HCT116 (cell line): Measurements from ENCODE around the gene DOCK10. TPM values are rescaled to one million over a fixed set of nuclear protein-coding genes. Genes with fewer than 3 reads are reported as not detected.

Source experiments
- ATAC-seq: fragments of 200-7000 bp; cut with Tn5 transposase; 2 replicates; pipeline ENCODE4 v1.9.1; 2020; ENCODE audit warnings: mild to moderate bottlenecking, moderate library complexity
- BruUV-seq: library from RNA; stranded (reverse); fragments of 400-500 nt; replicated peaks from 2 replicates; lab custom pipeline; 2021; lab: Mats Ljungman, UMichigan
- CTCF ChIA-PET: fragments of 300-600 bp; sonication (Branson Sonifier 250); formaldehyde crosslinking; loops from one replicate; lab custom pipeline; 2021; ENCODE audit warnings: antibody characterized with exemption; lab: Charles Lee
- POLR2A ChIA-PET: fragments of 300-600, 350-600 bp; sonication (Branson Sonifier 250); formaldehyde crosslinking; loops from one replicate; lab custom pipeline; 2021; ENCODE audit warnings: antibody characterized with exemption; lab: Charles Lee
- RAD21 ChIA-PET, 2 experiments: fragments of 300-600 bp; sonication (Branson Sonifier 250); formaldehyde crosslinking; loops; one replicate each; lab custom pipeline; 2023; ENCODE audit warnings: low total read pairs in 2 of 2; ENCODE audit not compliant: uncharacterized antibody in 2 of 2, unreplicated experiment in 2 of 2, low non-redundant PET in 1 of 2; lab: Charles Lee
- DNase-seq: peaks from one replicate; pipeline ENCODE4 v3.0.0-alpha.2; 2010; ENCODE audit warnings: low read depth, low spot score
- H2AFZ ChIP-seq: fragments of 200-600 bp; shearing (Covaris generic), sonication (generic); 2 replicates; pipeline ENCODE4 v1.6.1; 2017; ENCODE audit warnings: low read depth, mixed run types, mixed read lengths, antibody characterized with exemption, low read length; ENCODE audit not compliant: poor library complexity, severe bottlenecking
- H3K27ac ChIP-seq: 2 replicates; pipeline ENCODE4 v1.5.1; 2012; ENCODE audit warnings: low read depth, low read length
- H3K27me3 ChIP-seq: fragments of 200-600 bp; sonication (generic); 2 replicates; pipeline ENCODE4 v1.6.1; 2016; ENCODE audit warnings: mixed run types, low read length, mixed read lengths; ENCODE audit not compliant: insufficient read depth
- H3K36me3 ChIP-seq, 2 experiments: fragments of 200-500 bp in 1 of 2; fragments of 200-600 bp in 1 of 2; sonication (Bioruptor generic) in 1 of 2; sonication (generic) in 1 of 2; 2 replicates each; pipeline versions ENCODE4 v1.5.1 to v1.6.1; 2014 to 2016; ENCODE audit warnings: low read length in 2 of 2, inconsistent platforms in 1 of 2, mixed read lengths in 1 of 2, mixed run types in 1 of 2; ENCODE audit not compliant: insufficient read depth in 2 of 2, control insufficient read depth in 1 of 2
- H3K4me1 ChIP-seq, 2 experiments: fragments of 200-600 bp in 1 of 2; sonication (generic) in 1 of 2; 2 replicates each; pipeline versions ENCODE4 v1.5.1 to v1.6.1; 2012 to 2017; ENCODE audit warnings: low read length in 2 of 2, inconsistent platforms in 1 of 2, mild to moderate bottlenecking in 1 of 2, mixed read lengths in 1 of 2, mixed run types in 1 of 2, moderate library complexity in 1 of 2; ENCODE audit not compliant: insufficient read depth in 2 of 2, control insufficient read depth in 1 of 2
- H3K4me2 ChIP-seq: fragments of 200-600 bp; sonication (generic); 2 replicates; pipeline ENCODE4 v1.6.1; 2017; ENCODE audit warnings: mixed run types, low read length, mixed read lengths
- H3K4me3 ChIP-seq, 2 experiments: fragments of 200-600 bp in 1 of 2; sonication (generic) in 1 of 2; replicated peaks in 1 of 2; 2 replicates each; pipeline ENCODE4 v1.5.1; 2011 to 2016; ENCODE audit warnings: low read length in 2 of 2, control low read depth in 1 of 2, low read depth in 1 of 2, mild to moderate bottlenecking in 1 of 2, mixed read lengths in 1 of 2, mixed run types in 1 of 2
- H3K79me2 ChIP-seq: fragments of 200-600 bp; sonication (generic); 2 replicates; pipeline ENCODE4 v1.6.1; 2017; ENCODE audit warnings: mild to moderate bottlenecking, mixed run types, low read length, moderate library complexity, mixed read lengths; ENCODE audit not compliant: insufficient read depth
- H3K9ac ChIP-seq: fragments of 200-600 bp; sonication (generic); 2 replicates; pipeline ENCODE4 v1.6.1; 2016; ENCODE audit warnings: low read length, mixed read lengths
- H3K9me2 ChIP-seq: fragments of 200-600 bp; sonication (generic), shearing (Covaris generic); 2 replicates; pipeline ENCODE4 v1.6.1; 2017; ENCODE audit warnings: mixed run types, mild to moderate bottlenecking, moderate library complexity; ENCODE audit not compliant: insufficient read depth
- H3K9me3 ChIP-seq, 2 experiments: fragments of 200-500 bp in 1 of 2; fragments of 200-600 bp in 1 of 2; sonication (Bioruptor generic) in 1 of 2; sonication (generic) in 1 of 2; 2 replicates each; pipeline ENCODE4 v1.6.1; 2014 to 2017; ENCODE audit warnings: low read length in 2 of 2, mixed read lengths in 2 of 2, inconsistent platforms in 1 of 2, low read depth in 1 of 2, mild to moderate bottlenecking in 1 of 2, mixed run types in 1 of 2, moderate library complexity in 1 of 2; ENCODE audit not compliant: control insufficient read depth in 1 of 2, insufficient read depth in 1 of 2
- H4K20me1 ChIP-seq: fragments of 200-600 bp; sonication (generic), shearing (Covaris generic); 2 replicates; pipeline ENCODE4 v1.6.1; 2017; ENCODE audit warnings: mixed run types, mild to moderate bottlenecking, moderate library complexity; ENCODE audit not compliant: insufficient read depth
- CEBPB ChIP-seq: IDR thresholded peaks from 2 replicates; pipeline ENCODE4 v1.6.1; 2012; ENCODE audit warnings: low read depth
- EZH2 ChIP-seq: fragments of 200-600 bp; sonication (generic); IDR thresholded peaks from 2 replicates; pipeline ENCODE4 v1.6.1; 2017; ENCODE audit warnings: antibody characterized with exemption, mixed run types
- EZH2phosphoT487 ChIP-seq: fragments of 200-600 bp; IDR thresholded peaks from 2 replicates; pipeline ENCODE4 v1.6.1; 2018; ENCODE audit warnings: antibody characterized with exemption, borderline replicate concordance
- RAD21 ChIP-seq: IDR thresholded peaks from 2 replicates; pipeline ENCODE4 v1.6.1; 2012; ENCODE audit warnings: low read depth, mild to moderate bottlenecking
- ZFX ChIP-seq: fragments of 450-650 bp; IDR thresholded peaks from 2 replicates; pipeline ENCODE4 v1.6.1; 2017
- intact Hi-C: fragments of 100-400 bp; cut with micrococcal nuclease; formaldehyde crosslinking; loops from 2 replicates; pipeline ENCODE4 v1.10.0; 2022
- total RNA-seq: library from RNA; stranded (reverse); gene quantifications from one replicate; pipeline ENCODE4 v1.2.1, GENCODE V29; 2021; ENCODE audit not compliant: unreplicated experiment
- TF ChIP-seq, protein P1 (sequence below), 3 experiments: fragments of 200-600 bp in 1 of 3; sonication (generic) in 1 of 3; IDR thresholded peaks in 2 of 3; conservative IDR thresholded peaks in 1 of 3; 2 replicates each; pipeline ENCODE4 v1.5.1; 2012 to 2017; ENCODE audit warnings: low read depth in 2 of 3, low read length in 2 of 3, antibody characterized with exemption in 1 of 3, borderline replicate concordance in 1 of 3, control low read depth in 1 of 3, mild to moderate bottlenecking in 1 of 3, mixed read lengths in 1 of 3, mixed run types in 1 of 3, moderate library complexity in 1 of 3; ENCODE audit not compliant: insufficient read depth in 1 of 3

The DOCK10 gene
- total RNA-seq, 1 experiment from 2014 or later, result 0.54 TPM

DNA sequence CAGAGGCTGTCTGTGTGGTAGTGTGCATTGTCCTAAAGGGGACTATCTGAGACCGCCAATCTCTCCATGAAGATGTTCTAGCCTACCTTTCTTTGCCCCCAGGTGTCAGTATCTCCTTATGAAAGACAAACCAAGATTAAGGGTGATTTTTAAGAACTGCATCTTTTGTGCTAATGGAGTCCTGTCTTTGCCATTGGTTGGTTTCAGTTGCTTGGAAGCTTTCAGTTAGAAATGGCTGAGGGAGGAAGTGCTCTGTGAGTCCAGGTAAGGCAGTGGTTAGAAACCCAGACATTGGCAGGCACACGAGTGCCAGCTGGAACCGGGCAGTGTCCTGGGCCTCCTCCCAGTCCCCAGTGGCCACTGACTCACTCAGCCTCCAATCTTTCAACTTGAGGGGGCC lies 111.3 kb downstream of the DOCK10 start:
- intact Hi-C loops, result loop anchor here (1.0 kb wide), 2 partner anchors 71 to 729 kb away; no protein-coding TSS in a partner anchor
- H3K27ac ChIP-seq, result no peak overlapping the region
- no peaks in the 10 kb centered on the region for H3K27me3 ChIP-seq
- H3K9me2 ChIP-seq, result no peaks in the 10 kb centered on the region
- no peaks in the 10 kb centered on the region for H4K20me1 ChIP-seq
- H3K9ac ChIP-seq, result no peak overlapping the region
- H3K36me3 ChIP-seq, result no peaks in the 10 kb centered on the region
- H3K79me2 ChIP-seq, result no peaks in the 10 kb centered on the region
- H3K9me3 ChIP-seq, result no peaks in the 10 kb centered on the region
- POLR2A ChIA-PET, result no interaction called here
- BruUV-seq, result no TSS peak
- H3K4me1 ChIP-seq, result no peaks in the 10 kb centered on the region
- TF ChIP-seq, protein P1, sequence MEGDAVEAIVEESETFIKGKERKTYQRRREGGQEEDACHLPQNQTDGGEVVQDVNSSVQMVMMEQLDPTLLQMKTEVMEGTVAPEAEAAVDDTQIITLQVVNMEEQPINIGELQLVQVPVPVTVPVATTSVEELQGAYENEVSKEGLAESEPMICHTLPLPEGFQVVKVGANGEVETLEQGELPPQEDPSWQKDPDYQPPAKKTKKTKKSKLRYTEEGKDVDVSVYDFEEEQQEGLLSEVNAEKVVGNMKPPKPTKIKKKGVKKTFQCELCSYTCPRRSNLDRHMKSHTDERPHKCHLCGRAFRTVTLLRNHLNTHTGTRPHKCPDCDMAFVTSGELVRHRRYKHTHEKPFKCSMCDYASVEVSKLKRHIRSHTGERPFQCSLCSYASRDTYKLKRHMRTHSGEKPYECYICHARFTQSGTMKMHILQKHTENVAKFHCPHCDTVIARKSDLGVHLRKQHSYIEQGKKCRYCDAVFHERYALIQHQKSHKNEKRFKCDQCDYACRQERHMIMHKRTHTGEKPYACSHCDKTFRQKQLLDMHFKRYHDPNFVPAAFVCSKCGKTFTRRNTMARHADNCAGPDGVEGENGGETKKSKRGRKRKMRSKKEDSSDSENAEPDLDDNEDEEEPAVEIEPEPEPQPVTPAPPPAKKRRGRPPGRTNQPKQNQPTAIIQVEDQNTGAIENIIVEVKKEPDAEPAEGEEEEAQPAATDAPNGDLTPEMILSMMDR (IDR thresholded peaks at IDR 0.05 in 2 of 3, conservative IDR thresholded peaks at IDR 0.05 in 1 of 3; ENCODE audit: borderline replicate concordance in 1 of 3, insufficient read depth in 1 of 3, low read depth in 2 of 3, low read length in 2 of 3), result peak in 2 of 3 experiments; percentile 37 to 46; a peak in 3 of 6 replicates
- TF ChIP-seq RAD21, result peak; percentile 55
- TF ChIP-seq EZH2, result no peak
- TF ChIP-seq, all 23 proteins: peak for 2
- CTCF ChIA-PET, result no interaction called here
- ATAC-seq (peak; percentile 47), DNase-seq (no peak)
- RAD21 ChIA-PET, result no interaction called here
- Histone ChIP-seq H3K4me3 (no peak overlapping the region), H2AFZ (no peak overlapping the region), H3K4me2 (no peak overlapping the region)

DNA sequence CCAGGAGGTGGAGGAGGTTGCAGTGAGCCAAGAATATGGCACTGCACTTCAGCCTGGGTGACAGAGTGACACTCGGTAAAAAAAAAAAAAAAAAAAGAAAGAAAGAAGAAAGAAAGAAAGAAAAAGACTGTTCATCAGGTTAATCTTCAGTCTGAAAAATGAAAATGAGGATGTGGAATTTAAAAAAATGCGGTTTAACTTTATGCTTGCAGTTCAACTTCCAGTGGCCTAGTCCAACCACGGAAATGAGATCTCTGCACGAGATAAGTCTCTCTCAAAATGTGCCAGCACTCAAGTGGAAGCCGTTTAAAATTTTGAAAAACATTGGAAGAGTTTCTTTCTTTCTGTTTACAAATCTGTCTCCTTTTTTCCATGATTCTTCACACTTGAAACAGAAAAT lies 112.1 kb downstream of the DOCK10 start:
- DNase-seq, result no peak
- ATAC-seq, result no peak
- no peaks in the 10 kb centered on the region for H4K20me1 ChIP-seq
- no peaks in the 10 kb centered on the region for H3K36me3 ChIP-seq
- BruUV-seq, result no TSS peak
- no peak overlapping the region for H2AFZ ChIP-seq
- ChIA-PET RAD21 (no interaction called here), POLR2A (no interaction called here), CTCF (no interaction called here)
- H3K9me2 ChIP-seq, result no peaks in the 10 kb centered on the region
- intact Hi-C loops, result no loop called here
- H3K27ac ChIP-seq, result no peak overlapping the region
- H3K27me3 ChIP-seq, result no peaks in the 10 kb centered on the region
- no peak for TF ChIP-seq EZH2
- no peak for TF ChIP-seq EZH2phosphoT487
- no peak for TF ChIP-seq ZFX
- no peak for TF ChIP-seq CEBPB
- no peaks in the 10 kb centered on the region for H3K79me2 ChIP-seq
- H3K4me1 ChIP-seq, result no peaks in the 10 kb centered on the region
- no peak overlapping the region for H3K9ac ChIP-seq
- no peaks in the 10 kb centered on the region for H3K9me3 ChIP-seq
- no peak overlapping the region for H3K4me3 ChIP-seq
- H3K4me2 ChIP-seq, result no peak overlapping the region
